Raji (cell line): ENCODE measurements around the gene MACROD2.

Experiments used
- POLR2A ChIP-seq: IDR thresholded peaks from 2 replicates; pipeline ENCODE4 v1.6.1; 2011; ENCODE audit warnings: low read depth, low read length, control low read depth; ENCODE audit not compliant: insufficient read depth

The MACROD2 gene

DNA sequence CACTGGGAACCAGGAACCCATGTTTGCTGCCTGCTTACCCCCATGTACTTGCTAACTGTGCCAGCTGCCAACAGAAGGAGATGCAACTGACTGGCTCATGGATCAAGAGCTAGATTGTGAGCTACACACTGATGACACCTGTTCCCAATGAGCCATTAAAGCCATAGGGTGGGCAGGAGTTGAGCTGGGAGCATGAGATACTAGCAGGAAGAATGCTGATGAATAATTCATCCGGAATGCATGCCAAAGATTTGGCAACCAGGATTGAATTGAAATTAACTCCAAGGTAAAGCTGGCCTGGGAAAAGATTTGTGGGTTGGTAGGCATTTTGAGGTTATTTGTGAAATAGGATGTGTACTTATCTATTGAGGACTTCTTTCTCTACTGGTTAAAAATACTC lies 1946.8 kb downstream of the MACROD2 start:
- TF ChIP-seq POLR2A = no peak

DNA sequence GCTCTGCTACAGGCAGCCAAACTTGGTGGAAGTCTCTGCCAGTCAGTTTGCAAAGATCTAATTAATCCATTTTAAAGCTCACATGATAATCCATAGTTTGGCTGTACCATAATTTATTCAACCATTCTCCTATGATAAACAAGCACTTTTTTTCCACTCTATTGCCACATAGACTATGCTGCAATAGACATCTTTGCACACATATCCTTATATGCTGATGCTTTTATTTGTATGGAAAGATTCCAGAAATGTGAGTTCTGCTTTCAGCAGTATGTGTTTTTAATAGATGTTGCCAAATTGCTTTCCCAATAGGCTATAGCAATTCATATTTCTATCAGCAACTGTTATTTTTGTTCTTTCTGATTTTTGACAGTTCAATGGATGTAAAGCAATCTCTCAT lies 1950.0 kb downstream of the MACROD2 start:
- TF ChIP-seq POLR2A = no peak

DNA sequence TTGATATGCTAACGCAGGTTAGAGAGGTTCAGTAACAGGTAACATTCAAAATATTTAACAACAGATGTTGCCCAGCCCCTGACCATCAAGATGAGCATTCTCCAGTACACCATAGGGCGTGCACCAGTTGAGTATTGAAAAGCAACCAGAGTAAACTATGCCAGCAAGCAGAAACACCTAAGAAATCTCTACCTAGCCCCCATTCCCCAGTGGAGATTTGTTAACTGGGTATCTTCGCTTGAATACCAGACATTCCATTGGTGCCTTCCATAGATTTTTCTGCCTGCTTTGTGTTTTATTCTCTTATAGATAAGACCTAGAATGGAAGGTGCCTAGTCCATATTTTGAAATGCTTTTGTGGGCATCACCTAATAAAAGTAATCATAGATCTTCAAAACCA lies 1954.1 kb downstream of the MACROD2 start:
- no peak for TF ChIP-seq POLR2A

DNA sequence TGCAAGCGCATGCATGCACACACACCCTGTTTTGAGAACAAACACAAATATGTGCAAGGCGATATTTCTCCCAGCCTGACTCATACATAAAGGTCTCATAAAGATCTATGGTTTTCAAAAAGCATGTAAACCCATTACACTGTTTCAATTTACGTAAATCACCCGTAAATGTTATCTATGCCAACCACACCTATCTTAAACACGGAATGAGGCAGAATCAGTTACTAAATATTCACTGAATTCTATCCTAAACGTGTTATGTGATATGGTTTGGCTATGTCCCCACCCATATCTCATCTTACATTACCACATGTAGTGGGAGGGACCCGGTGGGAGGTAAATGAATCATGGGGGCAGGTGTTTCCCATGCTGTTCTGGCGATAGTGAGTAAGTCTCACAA lies 1956.3 kb downstream of the MACROD2 start:
- no peak for TF ChIP-seq POLR2A

DNA sequence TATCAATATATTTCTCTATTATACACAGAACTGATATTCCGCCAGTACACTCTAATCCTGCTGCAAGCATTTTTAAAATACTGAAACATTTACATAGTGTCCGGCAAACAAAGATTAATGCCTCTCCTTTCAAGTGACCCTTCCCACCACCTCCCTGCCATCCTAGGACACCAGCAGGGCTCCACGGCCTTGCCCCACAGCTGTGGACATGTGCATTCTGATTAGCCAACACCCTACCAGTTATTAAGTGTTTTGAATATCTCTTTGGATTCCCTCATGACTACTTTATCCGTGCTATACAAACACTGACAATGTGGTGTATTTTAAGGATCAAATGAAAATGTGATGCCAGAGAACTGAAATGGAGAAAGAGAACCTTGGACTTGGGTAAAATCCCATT lies 1962.8 kb downstream of the MACROD2 start:
- no peak for TF ChIP-seq POLR2A

DNA sequence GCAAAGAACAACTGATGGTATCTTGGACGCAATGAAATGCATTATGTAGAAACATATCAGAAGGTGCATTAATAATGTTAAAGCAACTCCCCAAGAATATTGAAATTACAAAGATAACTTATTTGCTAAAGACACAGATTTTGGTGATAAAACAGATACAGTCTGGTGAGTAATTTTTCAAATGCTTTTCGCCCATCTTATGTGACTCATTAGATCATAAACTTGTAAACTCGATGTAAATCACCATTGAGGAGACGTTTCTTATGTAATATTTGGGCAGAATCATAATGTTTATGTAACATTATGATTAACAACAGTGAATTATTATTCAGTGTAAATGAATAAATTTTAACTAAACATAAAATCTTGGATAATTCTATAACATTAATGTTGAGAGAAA lies 1969.8 kb downstream of the MACROD2 start:
- no peak for TF ChIP-seq POLR2A

DNA sequence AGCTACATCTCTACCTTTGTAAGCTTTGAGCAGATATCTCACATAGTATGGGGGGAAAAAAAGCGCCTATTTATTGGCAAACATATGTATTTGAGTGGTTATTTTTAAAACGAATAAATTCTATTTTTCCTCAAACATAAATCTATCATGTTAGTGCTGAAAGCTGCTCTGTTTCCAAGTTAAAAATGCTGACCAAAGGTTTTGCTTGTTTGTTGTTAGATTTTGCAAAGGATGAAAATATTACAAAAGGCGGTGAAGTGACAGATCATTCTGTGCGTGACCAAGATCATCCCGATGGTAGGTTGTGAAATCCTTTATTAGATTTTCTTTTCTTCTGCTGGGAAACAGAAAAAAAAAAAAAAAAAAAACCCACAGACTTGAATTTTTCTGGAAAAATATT lies 1972.0 kb downstream of the MACROD2 start:
- no peak for TF ChIP-seq POLR2A

DNA sequence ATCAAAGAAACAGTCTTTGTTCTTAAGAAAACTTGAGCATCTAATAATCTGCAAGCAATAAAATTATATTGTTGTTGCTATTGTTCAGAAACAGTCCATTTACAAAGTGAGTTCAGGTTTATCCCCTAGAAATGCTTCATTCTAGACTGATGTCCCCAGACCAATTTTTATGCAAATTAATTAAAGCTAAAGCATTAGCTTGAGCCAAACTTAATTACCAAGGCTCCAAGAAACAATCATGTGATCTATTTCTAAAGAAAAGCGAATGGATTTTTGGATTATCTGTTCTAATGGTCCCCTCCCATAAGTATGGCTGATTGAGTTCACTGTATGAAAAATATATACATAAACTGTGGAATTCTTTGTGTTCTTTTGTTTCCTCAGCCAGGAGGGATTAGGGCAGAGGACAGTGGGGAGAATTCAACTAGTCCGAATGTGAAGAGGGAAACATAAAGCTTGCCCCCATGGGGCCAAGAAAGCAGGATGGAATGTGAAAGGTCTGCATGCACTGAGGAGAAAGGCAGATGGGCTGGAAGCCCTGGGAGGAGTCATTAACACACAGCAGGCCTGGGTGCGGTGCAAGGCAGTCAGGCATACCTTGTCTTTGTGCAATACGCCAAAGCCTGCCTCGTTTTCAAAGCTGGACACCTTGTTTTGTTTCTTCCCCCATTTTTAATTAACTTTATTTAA lies 1980.9 kb downstream of the MACROD2 start:
- TF ChIP-seq POLR2A = no peak

DNA sequence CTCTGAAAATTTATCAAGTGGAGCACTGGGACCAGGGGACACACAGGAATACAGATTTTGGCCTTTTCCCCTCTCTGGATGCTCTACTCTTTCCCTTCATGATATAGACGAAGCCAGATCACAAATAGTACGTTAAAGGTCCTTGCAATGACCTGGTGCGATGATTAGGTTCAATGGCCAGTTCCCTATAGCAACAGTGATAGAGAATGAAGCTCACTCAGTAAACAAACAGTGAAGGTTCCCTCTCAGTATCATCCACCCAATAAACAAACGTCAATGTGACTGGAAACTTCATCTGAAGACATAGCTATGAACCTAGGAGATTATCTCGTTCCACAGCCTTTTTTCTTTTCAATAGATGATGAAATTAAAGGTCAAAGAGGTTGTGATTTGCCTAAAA lies 1981.7 kb downstream of the MACROD2 start:
- TF ChIP-seq POLR2A = no peak

DNA sequence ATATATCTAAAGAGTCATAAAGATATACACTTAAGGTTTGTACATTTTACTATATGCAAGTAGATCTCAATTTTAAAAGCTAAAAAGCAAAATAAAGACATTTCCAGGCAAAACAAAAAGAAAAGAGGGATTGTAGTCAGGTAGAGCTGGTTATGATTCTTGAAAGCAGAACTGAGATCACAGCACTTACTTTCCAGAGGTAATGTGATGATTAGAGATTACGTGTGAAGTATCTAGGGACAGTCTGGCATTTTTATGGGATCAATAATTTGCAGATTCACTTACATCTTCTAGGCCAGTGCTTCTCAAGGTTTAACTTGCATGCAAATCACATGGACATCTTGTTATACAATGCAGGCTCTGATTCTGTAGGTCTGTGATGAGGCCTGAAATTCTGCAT lies 1982.4 kb downstream of the MACROD2 start:
- no peak for TF ChIP-seq POLR2A

DNA sequence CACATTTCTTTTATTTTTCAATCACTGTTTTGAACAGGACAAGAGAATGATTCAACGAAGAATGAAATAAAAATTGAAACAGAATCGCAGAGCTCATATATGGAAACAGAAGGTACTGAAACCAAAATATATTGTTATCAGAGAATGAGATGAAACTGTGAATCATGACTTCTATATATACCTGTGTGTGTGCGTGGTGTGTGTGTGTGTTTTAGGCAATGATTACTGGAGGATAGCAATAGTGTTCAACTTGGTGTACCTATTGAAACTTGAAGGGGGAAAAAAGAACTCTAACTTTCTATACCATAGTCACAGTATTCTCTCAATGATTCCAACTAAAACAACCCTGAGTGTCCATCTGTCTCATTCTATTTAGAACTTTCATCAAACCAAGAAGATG lies 1991.4 kb downstream of the MACROD2 start:
- no peak for TF ChIP-seq POLR2A

DNA sequence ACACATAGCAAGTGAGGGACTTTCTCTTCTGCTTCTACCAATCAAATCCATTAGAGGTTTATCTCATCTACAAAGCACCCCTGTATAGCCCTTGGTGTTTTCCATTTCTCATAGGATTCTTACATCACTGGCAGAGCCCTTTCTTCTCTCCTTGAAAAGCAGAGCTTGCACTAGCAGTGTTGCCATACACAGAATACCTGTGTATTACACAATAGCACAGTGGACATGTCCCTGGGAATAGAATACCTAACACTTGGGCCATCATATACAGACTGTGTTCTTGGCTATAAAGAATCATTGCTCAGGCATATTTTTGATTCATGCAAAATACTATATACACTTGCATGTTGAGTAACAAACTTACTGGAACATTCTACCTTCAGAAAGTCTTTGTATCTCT lies 1996.0 kb downstream of the MACROD2 start:
- TF ChIP-seq POLR2A = no peak

DNA sequence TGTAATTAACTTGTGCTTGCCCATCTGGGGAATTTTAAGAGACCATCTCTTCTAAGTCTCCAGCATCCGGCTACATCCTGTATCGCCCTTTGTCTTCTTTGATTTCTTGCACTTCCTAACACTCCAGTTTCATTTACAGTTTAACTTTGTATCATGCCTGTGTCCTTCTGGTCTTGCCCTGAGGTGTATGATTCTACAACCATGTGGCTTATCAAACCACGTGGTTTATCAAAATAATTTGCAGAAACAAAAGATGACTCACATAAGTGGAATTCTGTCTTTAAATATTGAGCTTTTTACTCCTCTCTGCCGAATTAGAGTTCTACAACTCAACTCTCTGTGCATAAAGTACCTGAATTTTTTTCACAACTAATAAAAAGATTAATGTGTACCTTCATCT lies 1997.2 kb downstream of the MACROD2 start:
- TF ChIP-seq POLR2A = no peak

DNA sequence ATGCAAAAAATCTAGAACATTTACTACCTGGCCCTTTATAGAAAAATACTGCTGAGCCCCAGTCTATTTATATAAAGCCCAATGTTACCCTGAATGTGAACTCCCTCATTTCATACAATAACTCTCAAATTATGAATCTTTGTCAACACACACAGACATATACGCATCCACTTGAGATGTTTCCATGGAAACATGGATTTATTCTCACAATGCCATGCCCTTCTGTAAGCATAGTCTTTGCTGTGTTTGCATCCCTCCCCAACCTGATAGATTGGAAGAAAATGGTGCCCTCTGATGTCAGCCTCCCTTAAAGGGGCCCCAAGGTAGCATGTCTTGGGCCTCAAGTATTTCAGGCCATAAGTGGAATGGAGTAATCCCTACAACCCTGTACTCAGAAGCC lies 2004.8 kb downstream of the MACROD2 start:
- no peak for TF ChIP-seq POLR2A

DNA sequence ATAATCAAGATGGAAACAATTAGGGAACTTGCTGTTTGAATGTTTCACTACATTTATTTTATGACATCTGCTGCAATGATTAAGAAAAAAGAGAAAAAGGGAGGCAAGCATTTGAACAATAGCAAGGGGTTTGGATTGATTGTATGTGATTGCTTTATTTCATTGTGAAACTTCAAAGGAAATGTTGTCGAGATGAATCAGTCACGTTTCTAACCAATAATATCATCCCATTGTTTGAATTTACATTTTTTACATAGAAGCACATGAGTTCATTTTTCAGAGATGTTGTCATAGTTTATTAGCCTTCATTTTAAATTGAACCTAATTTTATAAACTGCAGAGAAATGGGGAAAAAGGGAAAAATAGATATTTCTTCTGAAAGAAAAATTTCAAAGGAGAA lies 2006.0 kb downstream of the MACROD2 start:
- no peak for TF ChIP-seq POLR2A

DNA sequence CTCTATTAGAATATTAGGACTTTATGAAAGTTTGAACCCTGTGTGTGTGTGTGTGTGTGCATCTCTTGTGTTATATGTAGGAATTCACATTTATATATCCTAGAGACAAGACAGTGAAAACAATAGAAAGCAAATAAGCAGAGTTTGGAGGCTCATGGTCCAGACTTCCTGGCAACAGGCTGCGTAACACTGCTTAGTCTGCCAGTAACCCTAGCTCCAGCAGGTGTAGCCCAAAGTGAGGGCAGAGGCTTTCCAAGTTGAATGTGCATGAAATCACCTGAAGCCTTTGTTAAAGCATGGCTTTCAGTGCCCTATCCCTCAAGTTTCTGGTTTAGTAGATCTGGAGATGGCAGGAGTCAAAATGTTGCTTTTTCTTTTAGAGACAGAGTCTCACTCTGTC lies 2008.0 kb downstream of the MACROD2 start:
- no peak for TF ChIP-seq POLR2A

DNA sequence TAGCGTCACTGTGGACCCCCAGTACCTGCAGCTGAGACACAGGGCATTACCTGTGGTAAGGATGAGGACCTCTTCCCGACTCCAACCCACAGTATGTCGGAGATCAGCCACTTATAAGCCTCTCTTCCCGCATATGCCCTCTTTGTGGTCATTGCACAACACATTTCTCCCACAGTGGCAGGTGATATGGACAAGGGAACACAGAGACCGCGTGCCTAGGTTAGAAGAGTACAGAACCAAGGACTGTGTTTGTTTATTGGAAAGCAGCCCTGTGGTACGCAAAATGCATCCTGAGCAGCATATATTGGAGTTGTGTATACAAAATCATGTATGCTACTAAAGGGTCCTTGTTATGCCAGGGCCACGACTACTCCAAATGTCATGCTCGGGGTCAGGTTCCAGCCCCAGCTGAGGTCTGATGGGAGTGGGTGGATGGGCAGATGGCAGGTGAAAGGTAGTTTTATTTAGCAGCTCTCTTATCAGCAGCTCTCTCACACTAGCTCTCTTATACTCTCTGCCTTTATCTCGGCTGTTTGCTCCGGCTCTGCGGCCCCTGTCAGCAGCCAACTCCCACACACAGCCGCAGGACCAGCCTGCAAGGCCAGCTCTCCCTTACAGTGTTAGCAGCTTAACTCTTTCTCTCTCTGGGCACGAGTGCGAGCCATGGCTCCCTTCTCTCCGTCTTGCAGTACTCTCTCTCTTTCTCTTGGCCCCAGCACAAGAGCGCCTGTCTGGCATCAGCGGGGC lies 2009.0 kb downstream of the MACROD2 start:
- TF ChIP-seq POLR2A = no peak
